ENCODE measurements around the gene ADCY5.
"Not testable (repeated sequence)": the region's sequence is repeated elsewhere in the genome, so short reads cannot be mapped to it uniquely, and the experiment has no call there.

ADCY5 gene

GRCh38 chr3:123261666-123262065 is 187.2 kb downstream of the ADCY5 start:
- no peak for DNase-seq (ENCODE audit: low read depth in 2 of 2)

- peak; percentile 29 to 34 for DNase-seq (ENCODE audit: low read depth in 2 of 2)
These were observed 190.0 kb downstream of the ADCY5 start for GRCh38 chr3:123258811-123259420.

GRCh38 chr3:123258359-123258758 is 190.5 kb downstream of the ADCY5 start:
- DNase-seq (ENCODE audit: low read depth in 2 of 2) = no peak

- no peak for DNase-seq (ENCODE audit: low read depth in 2 of 2)
These were observed 192.6 kb downstream of the ADCY5 start for GRCh38 chr3:123256256-123256655.

GRCh38 chr3:123246866-123247265 is 202.0 kb downstream of the ADCY5 start:
- DNase-seq (ENCODE audit: low read depth in 2 of 2) = no peak

- no peak for DNase-seq (ENCODE audit: low read depth in 2 of 2)
These were observed 204.8 kb downstream of the ADCY5 start for GRCh38 chr3:123244128-123244527.

GRCh38 chr3:123239756-123240155 is 209.1 kb downstream of the ADCY5 start:
- no peak for DNase-seq (ENCODE audit: low read depth in 2 of 2)

GRCh38 chr3:123239186-123239585 is 209.7 kb downstream of the ADCY5 start:
- not testable (repeated sequence) for DNase-seq (ENCODE audit: low read depth in 2 of 2)

GRCh38 chr3:123236902-123237301 is 212.0 kb downstream of the ADCY5 start:
- DNase-seq (ENCODE audit: low read depth in 2 of 2) = no peak

Measured in fibroblast of skin of left quadriceps (primary cell).